ENCODE data around the gene CHKB. TPM values are rescaled to one million over a fixed set of nuclear protein-coding genes. Genes with fewer than 3 reads are reported as not detected.

The CHKB gene
- total and polyA plus RNA-seq, 2 of the 4 experiments (the other 2 are of a cell fraction): 8.1 to 36.9 TPM

GRCh38 chr22:50537765-50538164 lies 44.9 kb downstream of the CHKB start:
- peak overlapping the region; percentile 52 for H2AK5ac ChIP-seq (ENCODE audit: low read depth, low read length)
- H3K4me2 ChIP-seq (ENCODE audit: low read depth, low read length): no peak overlapping the region
- H3K9me3 ChIP-seq (ENCODE audit: control insufficient read depth, insufficient read depth, low read length): no peaks in the 10 kb centered on the region
- 0 out of 2 replicates have a peak overlapping the region, but pooled peaks have one; percentile 17 for H2BK20ac ChIP-seq (ENCODE audit: low read depth, low read length)
- ChIA-PET CTCF (no interaction called here), POLR2A (ENCODE audit: unreplicated experiment) (no interaction called here)
- peaks cover 12% of the 10 kb centered on the region for H3K4me1 ChIP-seq (ENCODE audit: control insufficient read depth, insufficient read depth, low read length)
- H4K91ac ChIP-seq (ENCODE audit: insufficient read depth, low read depth, low read length): peak overlapping the region; percentile 32
- no peak overlapping the region for H3K56ac ChIP-seq (ENCODE audit: extremely low read depth, insufficient read depth, low read length)
- no peak overlapping the region for H3K14ac ChIP-seq (replicated peaks; ENCODE audit: low read depth, low read length)
- dilution Hi-C loops (cut with HindIII; ENCODE audit: low sequenced_read_pairs, unreplicated experiment): no loop called here
- peak overlapping the region; percentile 12 to 62; a peak in 1 of 4 replicates for H4K8ac ChIP-seq (ENCODE audit: low read depth in 2 of 2, low read length in 2 of 2)
- H3K18ac ChIP-seq (ENCODE audit: low read depth, low read length): no peak overlapping the region
- no peak for DNase-seq
- no peak for ATAC-seq (ENCODE audit: low read depth)
- peaks cover 7% of the 10 kb centered on the region for H3K9me1 ChIP-seq (ENCODE audit: insufficient read depth, low read length)
- no peak overlapping the region for H2BK5ac ChIP-seq (ENCODE audit: low read depth, low read length, poor library complexity, severe bottlenecking)
- no peaks in the 10 kb centered on the region for H3K79me1 ChIP-seq (ENCODE audit: low read depth in 1 of 2, low read length in 2 of 2)
- H2BK120ac ChIP-seq (ENCODE audit: low read depth, low read length): peak overlapping the region; percentile 59
- no peak overlapping the region for H3K4me3 ChIP-seq (ENCODE audit: insufficient read depth, low read depth, low read length)
- no peak overlapping the region for H2AK9ac ChIP-seq (replicated peaks; ENCODE audit: low read depth, low read length, poor library complexity)
- H3K27me3 ChIP-seq (ENCODE audit: control insufficient read depth, insufficient read depth, low read length): no peaks in the 10 kb centered on the region
- no peak overlapping the region for H2BK15ac ChIP-seq (ENCODE audit: low read depth, low read length)
- no peaks in the 10 kb centered on the region for H4K20me1 ChIP-seq (ENCODE audit: insufficient read depth, low read length)
- no peak overlapping the region for H2AFZ ChIP-seq (replicated peaks; ENCODE audit: low read length, poor library complexity)
- intact Hi-C loops (cut with micrococcal nuclease): loop anchor here (2.0 kb wide), 1 partner anchor 45 kb away; the partner anchor contains the start of gene CHKB
- H3K27ac ChIP-seq (ENCODE audit: insufficient read depth, low read length): no peak overlapping the region
- H3K36me3 ChIP-seq (ENCODE audit: control insufficient read depth, insufficient read depth, low read length): no peaks in the 10 kb centered on the region
- no TSS peak for BruUV-seq (replicated peaks)
- H4K5ac ChIP-seq (ENCODE audit: low read depth, low read length): peak overlapping the region; percentile 26; the same call in 1 of the 2 replicates
- TF ChIP-seq NFE2L2 (IDR thresholded peaks at IDR 0.05; ENCODE audit: low read depth, low read length) (no peak), CHD1 (IDR thresholded peaks at IDR 0.05; ENCODE audit: low read depth, low read length) (no peak)
- TF ChIP-seq, protein P1, sequence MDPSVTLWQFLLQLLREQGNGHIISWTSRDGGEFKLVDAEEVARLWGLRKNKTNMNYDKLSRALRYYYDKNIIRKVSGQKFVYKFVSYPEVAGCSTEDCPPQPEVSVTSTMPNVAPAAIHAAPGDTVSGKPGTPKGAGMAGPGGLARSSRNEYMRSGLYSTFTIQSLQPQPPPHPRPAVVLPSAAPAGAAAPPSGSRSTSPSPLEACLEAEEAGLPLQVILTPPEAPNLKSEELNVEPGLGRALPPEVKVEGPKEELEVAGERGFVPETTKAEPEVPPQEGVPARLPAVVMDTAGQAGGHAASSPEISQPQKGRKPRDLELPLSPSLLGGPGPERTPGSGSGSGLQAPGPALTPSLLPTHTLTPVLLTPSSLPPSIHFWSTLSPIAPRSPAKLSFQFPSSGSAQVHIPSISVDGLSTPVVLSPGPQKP (IDR thresholded peaks at IDR 0.05; ENCODE audit: borderline replicate concordance, low read depth, low read length): no peak
- H3K23ac ChIP-seq (ENCODE audit: low read depth, low read length): no peak overlapping the region
- in situ Hi-C loops (cut with MboI; ENCODE audit: low sequenced_read_pairs): no loop called here
- no peak overlapping the region for H3K4ac ChIP-seq (ENCODE audit: low read depth, low read length)
- H3K9ac ChIP-seq (ENCODE audit: low read depth, low read length): no peak overlapping the region
- WGBS, 2 experiments (ENCODE audit: extremely low coverage in 2 of 2, insufficient read length in 1 of 2): 90 to 100% methylated on average over 2 to 7 of the region's 13 CpGs
